Endothelial cell (in vitro differentiated cells): Measurements from ENCODE around the gene KCTD15. TPM values are rescaled to one million over a fixed set of nuclear protein-coding genes. Genes with fewer than 3 reads are reported as not detected.

Source experiments
- DNase-seq: peaks from one replicate; pipeline ENCODE4 v3.0.0; 2021; ENCODE audit warnings: low spot score
- H3K27ac Mint-ChIP-seq: one replicate; pipeline ENCODE4 v1.8.0; 2021; ENCODE audit warnings: mixed read lengths, inconsistent platforms; ENCODE audit not compliant: unreplicated experiment
- H3K27me3 Mint-ChIP-seq: one replicate; pipeline ENCODE4 v1.8.0; 2021; ENCODE audit warnings: mild to moderate bottlenecking, moderate library complexity, mixed read lengths, inconsistent platforms; ENCODE audit not compliant: unreplicated experiment
- H3K36me3 Mint-ChIP-seq: one replicate; pipeline ENCODE4 v1.8.0; 2021; ENCODE audit warnings: mild to moderate bottlenecking, low read depth, mixed read lengths, inconsistent platforms; ENCODE audit not compliant: unreplicated experiment
- H3K4me1 Mint-ChIP-seq: one replicate; pipeline ENCODE4 v1.8.0; 2021; ENCODE audit warnings: mild to moderate bottlenecking, mixed read lengths, inconsistent platforms; ENCODE audit not compliant: unreplicated experiment
- H3K4me3 Mint-ChIP-seq: one replicate; pipeline ENCODE4 v1.8.0; 2021; ENCODE audit warnings: mild to moderate bottlenecking, mixed read lengths, inconsistent platforms; ENCODE audit not compliant: unreplicated experiment
- H3K9me3 Mint-ChIP-seq: one replicate; pipeline ENCODE4 v1.8.0; 2021; ENCODE audit warnings: mixed read lengths, inconsistent platforms; ENCODE audit not compliant: unreplicated experiment
- long read RNA-seq: library from polyadenylated mRNA; unstranded; transcript quantifications from one replicate; pipeline ENCODE4 v2.0.0, GENCODE V29; 2020; ENCODE audit not compliant: unreplicated experiment
- total RNA-seq: library from RNA; stranded (reverse); fragmentation: NEBNext Ultra II Directional; extraction: Animal tissue kit (Norgen Biotek cat#: 25700); gene quantifications from one replicate; pipeline ENCODE4 v1.2.1, GENCODE V29; 2021; ENCODE audit not compliant: unreplicated experiment
- TF ChIP-seq, protein P1 (sequence below): fragments of 200-600 bp; sonication (generic); IDR thresholded peaks from one replicate; pipeline ENCODE4 v1.5.0; 2021; ENCODE audit warnings: antibody characterized with exemption; ENCODE audit not compliant: unreplicated experiment

Gene KCTD15
- 81.1 TPM for total RNA-seq
- long read RNA-seq, partial matches to known transcripts = 2 of 13 reads
- long read RNA-seq, other reads (novel, unspliced or antisense) = 7 of 13 reads

GRCh38 chr19:33796164-33796875 is at the start of gene KCTD15:
Gene KCTD15, plus strand, starts transcription at chr19:33796870. Its CDS starts 3,585 bp downstream, at chr19:33800455.
- Mint-ChIP-seq H3K27ac (peak within 1 kb of the TSS; percentile 81), H3K9me3 (no peaks in the 10 kb centered on the region), H3K36me3 (peaks cover 21% of the 10 kb centered on the region), H3K4me1 (peaks cover 21% of the 10 kb centered on the region), H3K4me3 (peak within 1 kb of the TSS; percentile 97), H3K27me3 (peaks cover 2% of the 10 kb centered on the region)
- DNase-seq = peak; percentile 55
- TF ChIP-seq, protein P1, sequence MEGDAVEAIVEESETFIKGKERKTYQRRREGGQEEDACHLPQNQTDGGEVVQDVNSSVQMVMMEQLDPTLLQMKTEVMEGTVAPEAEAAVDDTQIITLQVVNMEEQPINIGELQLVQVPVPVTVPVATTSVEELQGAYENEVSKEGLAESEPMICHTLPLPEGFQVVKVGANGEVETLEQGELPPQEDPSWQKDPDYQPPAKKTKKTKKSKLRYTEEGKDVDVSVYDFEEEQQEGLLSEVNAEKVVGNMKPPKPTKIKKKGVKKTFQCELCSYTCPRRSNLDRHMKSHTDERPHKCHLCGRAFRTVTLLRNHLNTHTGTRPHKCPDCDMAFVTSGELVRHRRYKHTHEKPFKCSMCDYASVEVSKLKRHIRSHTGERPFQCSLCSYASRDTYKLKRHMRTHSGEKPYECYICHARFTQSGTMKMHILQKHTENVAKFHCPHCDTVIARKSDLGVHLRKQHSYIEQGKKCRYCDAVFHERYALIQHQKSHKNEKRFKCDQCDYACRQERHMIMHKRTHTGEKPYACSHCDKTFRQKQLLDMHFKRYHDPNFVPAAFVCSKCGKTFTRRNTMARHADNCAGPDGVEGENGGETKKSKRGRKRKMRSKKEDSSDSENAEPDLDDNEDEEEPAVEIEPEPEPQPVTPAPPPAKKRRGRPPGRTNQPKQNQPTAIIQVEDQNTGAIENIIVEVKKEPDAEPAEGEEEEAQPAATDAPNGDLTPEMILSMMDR = no peak

DNA sequence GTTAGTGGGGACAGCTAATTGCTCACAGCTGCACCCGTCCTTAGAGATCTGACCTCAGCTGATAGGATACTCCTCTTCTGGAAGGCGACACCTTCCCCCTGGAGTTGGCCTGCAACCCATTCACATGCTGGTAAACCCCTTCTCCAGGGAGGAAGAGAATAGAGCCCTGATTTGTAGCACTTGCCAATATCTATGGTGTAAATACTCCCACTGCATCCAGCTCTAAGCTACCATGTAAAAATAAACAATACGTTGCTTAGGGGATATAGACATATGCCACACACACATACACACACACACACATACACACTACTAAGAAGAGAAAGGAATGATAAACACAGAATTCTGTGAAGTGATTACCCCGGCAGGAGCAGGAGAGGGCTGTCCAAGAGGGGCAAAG is 49.4 kb upstream of the KCTD15 start:
- no peak for DNase-seq
- no peaks in the 10 kb centered on the region for H3K4me1 Mint-ChIP-seq
- no peaks in the 10 kb centered on the region for H3K9me3 Mint-ChIP-seq
- H3K36me3 Mint-ChIP-seq = no peaks in the 10 kb centered on the region
- no peak overlapping the region for H3K27ac Mint-ChIP-seq
- TF ChIP-seq, protein P1 = no peak
- no peaks in the 10 kb centered on the region for H3K27me3 Mint-ChIP-seq
- H3K4me3 Mint-ChIP-seq = no peak overlapping the region

GRCh38 chr19:33748231-33748630 is 48.4 kb upstream of the KCTD15 start:
- Mint-ChIP-seq H3K4me1 (no peaks in the 10 kb centered on the region), H3K27me3 (peaks cover 1% of the 10 kb centered on the region), H3K27ac (no peak overlapping the region), H3K36me3 (no peaks in the 10 kb centered on the region), H3K4me3 (no peak overlapping the region), H3K9me3 (no peaks in the 10 kb centered on the region)
- DNase-seq = no peak
- TF ChIP-seq, protein P1 = no peak

GRCh38 chr19:33749016-33749415 is 47.7 kb upstream of the KCTD15 start:
- Mint-ChIP-seq H3K4me3 (no peak overlapping the region), H3K36me3 (no peaks in the 10 kb centered on the region), H3K9me3 (no peaks in the 10 kb centered on the region), H3K27me3 (peaks cover 1% of the 10 kb centered on the region), H3K27ac (no peak overlapping the region), H3K4me1 (no peaks in the 10 kb centered on the region)
- TF ChIP-seq, protein P1 = no peak
- no peak for DNase-seq

GRCh38 chr19:33749619-33750175 is 47.0 kb upstream of the KCTD15 start:
- peaks cover 1% of the 10 kb centered on the region for H3K27me3 Mint-ChIP-seq
- no peak overlapping the region for H3K4me3 Mint-ChIP-seq
- H3K27ac Mint-ChIP-seq = no peak overlapping the region
- TF ChIP-seq, protein P1 = no peak
- no peaks in the 10 kb centered on the region for H3K36me3 Mint-ChIP-seq
- no peaks in the 10 kb centered on the region for H3K9me3 Mint-ChIP-seq
- H3K4me1 Mint-ChIP-seq = no peaks in the 10 kb centered on the region
- DNase-seq = no peak
